ENCODE data around the gene ITPR1.

GRCh38 chr3:4689021-4689420, 195.9 kb downstream of the ITPR1 start:
- no peak for TF ChIP-seq POLR2A (IDR thresholded peaks at IDR 0.05)
- no peak for TF ChIP-seq CTCF (IDR thresholded peaks at IDR 0.05)
